Sigmoid colon (tissue), 7 donors: ENCODE measurements around the gene OR2W3. TPM values are rescaled to one million over a fixed set of nuclear protein-coding genes. Genes with fewer than 3 reads are reported as not detected.

ENCODE experiments used
- DNase-seq: peaks from one replicate; pipeline ENCODE4 v3.0.0-alpha.2; 2019
- H3K27ac ChIP-seq, 4 donors: fragments of 200-600 bp; sonication (generic); one replicate each; pipeline ENCODE4 v1.5.1; 2016 to 2019; ENCODE audit warnings: mild to moderate bottlenecking in 1 of 4
- H3K27me3 ChIP-seq, 3 donors: fragments of 200-600 bp; sonication (generic); one replicate each; pipeline ENCODE4 v1.5.1; 2019; ENCODE audit warnings: mild to moderate bottlenecking in 1 of 3
- H3K36me3 ChIP-seq, 4 donors: fragments of 200-600 bp; sonication (generic); one replicate each; pipeline ENCODE4 v1.5.1; 2016 to 2019
- H3K4me1 ChIP-seq, 4 donors: fragments of 200-600 bp; sonication (generic); one replicate each; pipeline ENCODE4 v1.5.1; 2017 to 2019
- H3K4me3 ChIP-seq, 4 donors: fragments of 200-600 bp; sonication (generic); one replicate each; pipeline ENCODE4 v1.5.1; 2017 to 2019; ENCODE audit warnings: mild to moderate bottlenecking in 2 of 4, moderate library complexity in 1 of 4
- H3K9me3 ChIP-seq, 4 donors: fragments of 200-600 bp in 3 of 4; sonication (generic) in 3 of 4; one replicate each; pipeline versions ENCODE4 v1.5.1 to v1.6.1; 2013 to 2019
- CTCF ChIP-seq, 4 experiments: fragments of 450-650 bp in 3 of 4; fragments of 200-600 bp in 1 of 4; IDR thresholded peaks; one replicate each; pipeline ENCODE4 v1.5.1; 2016 to 2019; ENCODE audit warnings: antibody characterized with exemption in 4 of 4, mild to moderate bottlenecking in 3 of 4, moderate library complexity in 2 of 4
- EP300 ChIP-seq, 4 donors: sonication (generic); formaldehyde crosslinking; IDR thresholded peaks; one replicate each; pipeline ENCODE4 v1.6.1; 2017; ENCODE audit warnings: antibody characterized with exemption in 4 of 4
- POLR2A ChIP-seq, 2 donors: fragments of 450-650 bp; IDR thresholded peaks; one replicate each; pipeline ENCODE4 v1.6.1; 2016; ENCODE audit warnings: antibody characterized with exemption in 2 of 2, mild to moderate bottlenecking in 2 of 2, moderate library complexity in 2 of 2
- POLR2AphosphoS5 ChIP-seq, 4 donors: sonication (generic); formaldehyde crosslinking; IDR thresholded peaks; one replicate each; pipeline ENCODE4 v1.6.1; 2017; ENCODE audit warnings: antibody characterized with exemption in 4 of 4
- WGBS, 2 donors: extraction: QIAGEN DNeasy Blood & Tissue Kit; methylation state at CpG; one replicate each; pipeline ENCODE4 v1.1.7; 2013; 5-methylcytosine and 5-hydroxymethylcytosine counted together
- intact Hi-C: fragments of 100-400 bp; cut with DNase I; formaldehyde crosslinking; loops from one replicate; pipeline ENCODE4 v1.15.1; 2023
- polyA plus RNA-seq, 3 donors: library from polyadenylated mRNA; stranded (reverse); fragments of 200-250 nt; gene quantifications; one replicate each; pipeline ENCODE4 v1.2.3, GENCODE V29; 2013
- total RNA-seq, 4 donors: library from RNA; depleted of rRNA; stranded (reverse); fragments of >200 nt; gene quantifications; one replicate each; pipeline ENCODE4 v1.1.0, GENCODE V29; 2016
- donor health status: healthy with polysubstance abuse.
- donor health status: Bipolar disorder and iron deficiency.
- donor health status: healthy.

OR2W3 gene
- total and polyA plus RNA-seq, 7 donors = 0.36 to 3.0 (median 0.71) TPM; not detected in 3

DNA sequence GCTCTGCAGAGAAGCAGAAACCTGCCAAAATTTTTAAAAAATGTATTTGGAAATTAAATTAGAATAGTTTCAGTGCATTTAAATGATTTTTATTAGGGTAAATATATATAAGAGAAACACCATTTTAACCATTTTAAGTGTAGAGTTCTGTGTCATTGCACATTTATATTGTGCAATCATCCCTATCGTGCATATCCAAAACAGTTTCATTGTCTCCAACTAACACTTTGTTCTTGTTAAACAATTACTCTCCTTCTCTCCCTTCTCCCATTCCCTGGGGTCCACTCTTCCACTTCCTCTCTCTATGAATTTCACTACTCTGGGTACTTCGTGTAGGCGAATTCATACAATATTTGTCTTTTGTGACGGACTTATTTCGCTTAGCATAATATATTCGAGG, 47.2 kb downstream of the OR2W3 start:
- H3K9me3 ChIP-seq = no peaks in the 10 kb centered on the region
- peaks cover 0 to 7% (median 0%) of the 10 kb centered on the region in 3 donors for H3K27me3 ChIP-seq
- H3K27ac ChIP-seq = no peak overlapping the region
- H3K4me3 ChIP-seq = no peak overlapping the region
- no peaks in the 10 kb centered on the region for H3K4me1 ChIP-seq
- intact Hi-C loops = no loop called here
- 81 to 89% methylated on average over 6 of the region's 6 CpGs for WGBS, 2 donors
- no peak for TF ChIP-seq EP300 (IDR thresholded peaks at IDR 0.05)
- no peak for TF ChIP-seq POLR2AphosphoS5 (IDR thresholded peaks at IDR 0.05)
- TF ChIP-seq POLR2A (IDR thresholded peaks at IDR 0.05) = no peak
- no peak for TF ChIP-seq CTCF (IDR thresholded peaks at IDR 0.05)
- no peak for DNase-seq
- H3K36me3 ChIP-seq = no peaks in the 10 kb centered on the region

Other genes starting within 250 kb of the OR2W3 start
- not detected for gene OR13G1, start 215.8 kb upstream of the OR2W3 start, total RNA-seq
- not detected for gene OR13G1, start 215.8 kb upstream of the OR2W3 start, polyA plus RNA-seq
- gene OR6F1, start 178.9 kb upstream of the OR2W3 start, total RNA-seq = not detected
- gene OR6F1, start 178.9 kb upstream of the OR2W3 start, polyA plus RNA-seq = not detected
- gene OR14K1, start 157.0 kb upstream of the OR2W3 start, total RNA-seq = under 1 TPM in 1 of 4 donors, not detected in 3; 0.99 TPM
- not detected for gene OR14K1, start 157.0 kb upstream of the OR2W3 start, polyA plus RNA-seq
- gene OR14A2, start 147.4 kb upstream of the OR2W3 start, total RNA-seq = not detected
- not detected for gene OR14A2, start 147.4 kb upstream of the OR2W3 start, polyA plus RNA-seq
- not detected for gene OR1C1, start 135.0 kb upstream of the OR2W3 start, total RNA-seq
- gene OR1C1, start 135.0 kb upstream of the OR2W3 start, polyA plus RNA-seq = not detected
- gene OR14A16, start 71.5 kb upstream of the OR2W3 start, total RNA-seq = not detected
- not detected for gene OR14A16, start 71.5 kb upstream of the OR2W3 start, polyA plus RNA-seq
- not detected for gene OR11L1, start 53.7 kb upstream of the OR2W3 start, total RNA-seq
- not detected for gene OR11L1, start 53.7 kb upstream of the OR2W3 start, polyA plus RNA-seq
- 1 to 10 TPM in 2 of 4 donors, under 1 TPM in 2; 0.41 to 2.1 (median 0.99) TPM for gene TRIM58, start 38.4 kb upstream of the OR2W3 start, total RNA-seq
- 1 to 10 TPM in 1 of 3 donors, under 1 TPM in 2; 0.60 to 1.6 (median 0.87) TPM for gene TRIM58, start 38.4 kb upstream of the OR2W3 start, polyA plus RNA-seq
- gene OR2T8, start 24.7 kb downstream of the OR2W3 start, total RNA-seq = not detected
- not detected for gene OR2T8, start 24.7 kb downstream of the OR2W3 start, polyA plus RNA-seq
- gene OR2AJ1, start 29.3 kb downstream of the OR2W3 start, total RNA-seq = not detected
- gene OR2AJ1, start 29.3 kb downstream of the OR2W3 start, polyA plus RNA-seq = not detected
- not detected for gene OR2L8, start 53.3 kb downstream of the OR2W3 start, total RNA-seq
- not detected for gene OR2L8, start 53.3 kb downstream of the OR2W3 start, polyA plus RNA-seq
- under 1 TPM in 1 of 4 donors, not detected in 3; 0.55 TPM for gene OR2AK2, start 69.6 kb downstream of the OR2W3 start, total RNA-seq
- gene OR2AK2, start 69.6 kb downstream of the OR2W3 start, polyA plus RNA-seq = under 1 TPM in 1 of 3 donors, not detected in 2; 0.07 TPM
- gene OR2L5, start 118.1 kb downstream of the OR2W3 start, total RNA-seq = not detected
- under 1 TPM in 1 of 3 donors, not detected in 2; 0.03 TPM for gene OR2L5, start 118.1 kb downstream of the OR2W3 start, polyA plus RNA-seq
- gene OR2L2, start 134.5 kb downstream of the OR2W3 start, total RNA-seq = under 1 TPM in 2 of 4 donors, not detected in 2; under 0.01 to 0.81 TPM
- gene OR2L2, start 134.5 kb downstream of the OR2W3 start, polyA plus RNA-seq = under 1 TPM in 1 of 3 donors, not detected in 2; 0.06 TPM
- under 1 TPM in 1 of 4 donors, not detected in 3; 0.27 TPM for gene OR2L3, start 151.2 kb downstream of the OR2W3 start, total RNA-seq
- gene OR2L3, start 151.2 kb downstream of the OR2W3 start, polyA plus RNA-seq = under 1 TPM in 1 of 3 donors, not detected in 2; 0.01 TPM
- gene OR2L13, start 199.6 kb downstream of the OR2W3 start, total RNA-seq = not detected
- under 1 TPM in 1 of 3 donors, not detected in 2; 0.15 TPM for gene OR2L13, start 199.6 kb downstream of the OR2W3 start, polyA plus RNA-seq
- not detected for gene OR2M5, start 249.6 kb downstream of the OR2W3 start, total RNA-seq
- not detected for gene OR2M5, start 249.6 kb downstream of the OR2W3 start, polyA plus RNA-seq